Aorta (tissue), 5 donors: ENCODE measurements around the gene DDAH2. TPM values are rescaled to one million over a fixed set of nuclear protein-coding genes. Genes with fewer than 3 reads are reported as not detected.

Experiments
- ATAC-seq: fragments of 200-7000 bp; cut with Tn5 transposase; one replicate; pipeline ENCODE4 v1.9.1; 2022; ENCODE audit warnings: moderate library complexity; ENCODE audit not compliant: low FRiP score
- DNase-seq, 2 donors: peaks; one replicate each; pipeline ENCODE4 v3.0.0-alpha.2; 2020
- H3K27ac ChIP-seq, 2 donors: one replicate each; pipeline ENCODE4 v1.5.1; 2013; ENCODE audit warnings: low read length in 2 of 2, mild to moderate bottlenecking in 2 of 2, moderate library complexity in 2 of 2, control low read depth in 1 of 2, inconsistent platforms in 1 of 2, low read depth in 1 of 2
- H3K27me3 ChIP-seq, 2 donors: one replicate each; pipeline ENCODE4 v1.6.1; 2013; ENCODE audit warnings: control low read depth in 1 of 2, low read length in 1 of 2, mild to moderate bottlenecking in 1 of 2, moderate library complexity in 1 of 2; ENCODE audit not compliant: insufficient read depth in 2 of 2, control insufficient read depth in 1 of 2
- H3K36me3 ChIP-seq, 2 donors: one replicate each; pipeline ENCODE4 v1.6.1; 2013; ENCODE audit warnings: control low read depth in 1 of 2, low read length in 1 of 2, mild to moderate bottlenecking in 1 of 2; ENCODE audit not compliant: insufficient read depth in 2 of 2, control insufficient read depth in 1 of 2
- H3K4me1 ChIP-seq, 2 donors: one replicate each; pipeline ENCODE4 v1.6.1; 2013; ENCODE audit warnings: low read length in 2 of 2, control low read depth in 1 of 2, mild to moderate bottlenecking in 1 of 2, moderate library complexity in 1 of 2; ENCODE audit not compliant: insufficient read depth in 2 of 2, control insufficient read depth in 1 of 2
- H3K4me3 ChIP-seq, 2 donors: one replicate each; pipeline ENCODE4 v1.5.1; 2013; ENCODE audit warnings: low read length in 2 of 2, control low read depth in 1 of 2, mild to moderate bottlenecking in 1 of 2
- H3K9me3 ChIP-seq: one replicate; pipeline ENCODE4 v1.6.1; 2013; ENCODE audit warnings: mild to moderate bottlenecking, low read length; ENCODE audit not compliant: control insufficient read depth
- WGBS, 2 donors: extraction: QIAGEN DNeasy Blood & Tissue Kit; methylation state at CpG; one replicate each; pipeline ENCODE4 v1.1.7; 2013; 5-methylcytosine and 5-hydroxymethylcytosine counted together
- intact Hi-C, 2 donors: fragments of 100-400 bp; cut with DNase I; formaldehyde crosslinking; loops; one replicate each; pipeline versions ENCODE4 v1.14.2 to v1.15.0; 2022
- polyA plus RNA-seq, 2 donors: library from polyadenylated mRNA; stranded (reverse); fragments of 200-250 nt; gene quantifications; one replicate each; pipeline ENCODE4 v1.2.3, GENCODE V29; 2013
- total RNA-seq, 2 donors: library from RNA; stranded (reverse); fragmentation: NEBNext Ultra II Directional; extraction: Animal tissue kit (Norgen Biotek cat#: 25700); gene quantifications; one replicate each; pipeline ENCODE4 v1.2.1, GENCODE V29; 2021
- donor health status: healthy with polysubstance abuse.
- donor health status: Bipolar disorder and iron deficiency.
- donor health status: DM: no; HTN: no; CAD: no.
- donor health status: DM: no; HTN: no; CAD: no.
- donor health status: DM: yes; HTN: yes; CAD: no.

Gene DDAH2
- total and polyA plus RNA-seq, 4 donors: 118 to 189 (median 127) TPM

DNA sequence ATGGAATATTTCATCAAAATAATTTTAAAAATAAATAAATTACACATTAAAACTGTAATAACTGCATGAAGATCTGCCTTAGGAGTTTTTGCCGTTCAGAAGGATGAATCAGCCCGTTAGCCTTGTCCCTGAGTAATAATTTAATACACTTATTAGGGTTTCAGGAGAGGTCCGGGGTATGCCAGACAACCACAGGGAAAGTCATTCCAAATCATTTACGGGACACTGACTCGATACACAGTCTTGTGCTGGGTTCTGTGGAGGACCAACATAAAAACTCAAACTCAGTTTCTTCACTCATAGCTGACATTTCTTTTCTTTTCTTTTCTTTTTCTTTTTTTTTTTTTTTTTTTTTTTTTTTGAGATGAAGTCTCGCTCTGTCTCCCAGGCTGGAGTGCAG is 23.2 kb downstream of the DDAH2 start:
- Histone ChIP-seq H3K27ac (no peak overlapping the region), H3K27me3 (no peaks in the 10 kb centered on the region), H3K9me3 (no peaks in the 10 kb centered on the region), H3K4me3 (no peak overlapping the region), H3K4me1 (no peaks in the 10 kb centered on the region), H3K36me3 (no peaks in the 10 kb centered on the region)
- 92 to 94% methylated on average over 5 to 6 of the region's 6 CpGs for WGBS, 2 donors
- no peak for ATAC-seq
- intact Hi-C loops: no loop called here
- DNase-seq: no peak

DNA sequence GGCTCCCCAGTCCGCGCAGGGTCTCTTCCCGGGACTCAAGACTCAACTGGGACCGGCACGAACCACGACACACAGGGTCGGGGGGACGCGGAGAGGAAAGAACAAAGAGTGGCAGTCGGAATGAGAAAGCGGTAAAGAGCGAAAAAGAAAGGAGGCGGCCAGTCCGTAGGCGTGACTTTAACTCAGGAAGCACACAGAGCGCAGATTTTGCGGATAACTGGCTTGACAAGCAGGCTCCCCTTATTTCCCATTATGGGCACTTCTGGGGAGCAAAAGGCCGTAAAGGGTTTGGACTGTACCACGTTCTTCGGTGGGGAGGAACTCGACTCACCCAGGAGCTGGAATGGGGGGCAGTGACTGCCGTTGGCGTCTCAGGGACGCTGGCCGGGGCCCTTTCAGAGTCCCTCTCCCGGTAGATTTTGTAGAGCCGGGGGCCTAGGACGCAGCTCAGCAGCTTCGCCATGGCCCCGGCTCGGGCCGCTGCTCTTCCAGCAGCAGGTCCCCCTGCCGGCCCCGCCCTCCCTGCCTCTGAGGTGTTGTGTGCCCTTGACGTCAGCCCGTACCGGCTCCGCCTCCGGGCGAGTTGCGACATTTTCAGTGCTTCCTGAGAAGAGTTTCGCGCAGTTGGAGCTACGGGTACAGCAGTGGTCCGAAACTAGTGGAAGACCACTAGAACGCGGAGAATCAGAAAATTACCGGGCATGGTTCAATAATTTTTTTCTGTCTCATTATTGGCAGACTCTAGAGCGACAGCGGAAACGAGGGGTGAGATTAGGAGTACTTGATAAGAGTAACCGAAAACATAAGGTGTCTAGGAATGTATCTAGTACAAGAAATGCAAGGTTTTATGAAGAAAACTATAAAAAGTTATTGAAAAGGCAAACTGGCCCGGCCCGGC is 26.0 kb downstream of the DDAH2 start, which contains the start of gene ABHD16A:
ABHD16A (minus strand) TSS at position 506 of the 898 bp plus-strand sequence; CDS start at position 463, 43 bp downstream.
- intact Hi-C loops: no loop called here

DNA sequence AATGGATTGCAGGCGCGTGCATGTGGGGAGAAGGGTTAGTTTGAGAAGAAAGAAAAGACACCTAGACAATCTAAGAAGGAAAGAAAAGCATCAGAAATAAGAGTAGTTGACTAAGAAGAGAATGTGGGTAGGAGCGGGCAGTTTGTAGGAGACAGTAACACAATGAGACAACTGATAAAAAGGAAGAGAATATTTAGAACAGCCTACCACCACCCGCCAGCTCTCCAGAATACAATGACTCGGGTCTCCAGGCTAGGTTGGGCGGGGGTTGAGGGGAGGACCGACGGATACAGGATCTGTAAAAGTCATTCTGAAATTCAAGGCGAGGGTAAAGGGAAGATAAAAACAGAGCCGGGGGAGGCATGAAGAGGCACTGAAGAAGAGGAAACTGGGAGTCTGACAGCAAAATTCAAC is 26.7 kb downstream of the DDAH2 start:
- H3K9me3 ChIP-seq: no peaks in the 10 kb centered on the region
- no peaks in the 10 kb centered on the region for H3K36me3 ChIP-seq
- peak overlapping the region; percentile 95 to 96 for H3K27ac ChIP-seq
- intact Hi-C loops: no loop called here
- WGBS, 2 donors: 0 to 1% methylated on average over 10 of the region's 10 CpGs
- no peaks in the 10 kb centered on the region for H3K27me3 ChIP-seq
- H3K4me1 ChIP-seq: no peaks in the 10 kb centered on the region
- no peak for DNase-seq
- ATAC-seq: peak; percentile 19
- peak overlapping the region; percentile 75 to 95 for H3K4me3 ChIP-seq

More for the DNA sequence above, 26.0 kb downstream of the DDAH2 start, which contains the start of gene ABHD16A:
- Histone ChIP-seq H3K4me1 (no peaks in the 10 kb centered on the region), H3K9me3 (no peaks in the 10 kb centered on the region), H3K36me3 (no peaks in the 10 kb centered on the region), H3K4me3 (peak within 1 kb of the TSS; percentile 75 to 95), H3K27me3 (no peaks in the 10 kb centered on the region), H3K27ac (peak within 1 kb of the TSS; percentile 95 to 96)
- DNase-seq (peak; percentile 99 to 100), ATAC-seq (peak; percentile 98)
- WGBS, 2 donors: 1% methylated on average over 54 of the region's 54 CpGs

DNA sequence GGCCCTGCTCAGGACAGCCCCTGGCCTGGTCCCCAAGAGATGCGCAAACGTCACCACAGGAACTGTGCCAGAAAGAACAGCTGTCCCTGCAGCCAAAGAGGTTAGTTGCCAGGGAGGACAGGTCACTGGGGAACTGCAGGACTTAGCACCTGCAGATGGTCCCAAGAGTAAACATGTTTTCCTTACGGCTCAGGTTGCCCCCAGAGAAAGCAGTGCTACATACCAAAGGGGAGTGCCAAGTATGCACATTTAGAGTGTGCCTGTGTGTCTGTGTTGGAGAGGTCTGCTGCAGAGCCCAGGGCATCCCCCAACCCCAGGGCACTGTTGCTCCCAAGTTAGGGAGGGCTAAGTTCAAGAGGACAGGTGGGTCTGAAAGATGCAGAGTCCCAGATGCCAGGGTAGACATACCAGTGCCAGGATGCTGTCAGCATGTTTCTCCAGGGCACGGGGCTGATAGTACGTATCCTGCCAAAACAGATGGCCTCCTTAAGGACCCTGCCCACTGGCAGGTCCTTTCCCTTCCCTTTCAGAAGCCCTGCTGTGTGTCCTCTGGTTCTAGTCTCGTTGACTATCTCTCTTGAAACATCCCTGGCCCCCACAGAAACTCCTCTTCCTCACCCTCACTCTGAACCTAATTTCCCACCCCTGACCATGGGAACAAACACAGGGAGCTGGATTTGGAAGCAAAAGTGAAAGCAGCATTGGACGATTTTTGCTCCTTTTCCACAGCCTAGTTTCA is 27.3 kb downstream of the DDAH2 start:
- intact Hi-C loops: no loop called here
- 16 to 17% methylated on average over 7 of the region's 7 CpGs for WGBS, 2 donors
- ATAC-seq (no peak), DNase-seq (no peak)
- Histone ChIP-seq H3K4me3 (peak overlapping the region; percentile 75 to 95), H3K27ac (no peak overlapping the region), H3K4me1 (no peaks in the 10 kb centered on the region), H3K36me3 (no peaks in the 10 kb centered on the region), H3K27me3 (no peaks in the 10 kb centered on the region), H3K9me3 (no peaks in the 10 kb centered on the region)

DNA sequence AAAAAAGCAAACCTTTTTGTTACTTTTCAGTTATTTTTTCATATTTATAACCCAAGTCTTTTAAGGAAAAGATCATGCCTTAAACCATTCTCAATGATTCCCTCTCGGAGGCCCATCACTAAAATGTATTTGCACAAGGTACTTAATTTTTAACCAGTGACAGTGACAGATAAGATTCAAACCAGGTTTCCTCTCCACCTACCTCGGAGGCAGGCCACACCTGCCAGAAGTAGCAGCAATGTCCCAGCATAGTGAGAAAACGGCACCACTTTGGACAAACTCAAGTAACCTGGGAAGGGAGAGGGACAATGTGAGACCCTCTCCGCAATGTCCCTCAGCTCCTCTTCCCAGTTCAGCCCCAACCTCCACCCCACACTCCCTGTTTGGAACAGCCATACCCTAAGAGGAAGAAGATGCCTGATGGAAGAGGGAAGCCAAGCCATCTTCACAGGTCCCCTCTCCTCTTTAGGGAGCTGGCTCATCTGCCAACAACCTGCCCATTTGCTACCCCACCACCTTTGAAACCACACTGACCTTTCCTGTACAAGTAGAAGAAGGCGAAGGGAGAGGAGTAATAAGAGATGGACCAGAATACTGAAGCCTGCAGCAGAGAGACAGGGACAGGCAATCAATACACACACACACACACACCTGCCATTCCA is 28.2 kb downstream of the DDAH2 start:
- no peaks in the 10 kb centered on the region for H3K9me3 ChIP-seq
- no peak overlapping the region for H3K27ac ChIP-seq
- no peak for DNase-seq
- H3K4me1 ChIP-seq: no peaks in the 10 kb centered on the region
- H3K27me3 ChIP-seq: no peaks in the 10 kb centered on the region
- 87% methylated on average over 5 of the region's 5 CpGs for WGBS, 2 donors
- H3K4me3 ChIP-seq: no peak overlapping the region
- intact Hi-C loops: no loop called here
- no peak for ATAC-seq
- H3K36me3 ChIP-seq: peaks cover 0 to 2% of the 10 kb centered on the region in 2 donors

DNA sequence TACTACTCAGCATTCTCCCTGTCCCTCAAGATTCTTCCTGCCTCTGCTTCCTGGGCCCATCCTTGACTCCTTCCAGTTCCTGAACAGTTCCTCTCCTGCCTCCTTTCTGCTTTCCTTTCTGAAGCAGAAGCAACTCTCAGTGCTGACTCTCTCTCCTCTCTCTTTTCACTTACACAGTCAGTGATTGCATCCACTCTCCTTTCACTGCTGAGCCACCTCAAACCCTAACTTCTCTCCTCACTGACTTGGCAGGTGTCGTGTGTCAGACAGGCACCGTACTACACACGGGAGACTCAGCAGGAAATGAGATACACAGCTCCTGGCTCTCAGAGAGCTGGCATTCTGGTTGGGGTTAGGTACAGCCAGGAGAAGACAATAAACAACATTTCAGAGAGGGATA is 31.5 kb downstream of the DDAH2 start:
- no peak for ATAC-seq

DNA sequence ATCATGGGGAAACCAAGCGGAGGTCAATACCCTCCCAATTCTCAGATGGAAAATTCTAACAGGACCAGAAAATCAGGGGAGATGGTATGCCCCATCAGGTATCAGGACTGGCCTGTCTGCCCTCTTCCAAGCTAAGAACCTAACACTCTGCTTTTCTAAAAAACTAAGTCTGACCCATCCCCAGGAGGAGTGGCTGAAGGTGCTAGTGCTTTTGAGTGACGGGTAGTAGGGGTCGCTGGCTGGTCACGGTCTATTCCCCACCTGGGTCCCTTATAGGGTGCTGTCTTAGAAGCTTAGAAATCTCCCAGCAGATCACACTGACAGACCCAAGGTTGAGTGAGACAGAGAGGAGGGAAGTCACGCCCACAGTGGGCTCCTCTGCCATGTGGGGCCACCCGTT is 35.6 kb downstream of the DDAH2 start:
- H3K4me1 ChIP-seq: no peaks in the 10 kb centered on the region
- no peaks in the 10 kb centered on the region for H3K9me3 ChIP-seq
- DNase-seq (no peak), ATAC-seq (no peak)
- intact Hi-C loops: loop anchor here in 1 of 2 donors (10.0 kb wide), 1 partner anchor 191 kb away; no protein-coding TSS in a partner anchor
- H3K36me3 ChIP-seq: peaks cover 0 to 4% of the 10 kb centered on the region in 2 donors
- H3K27ac ChIP-seq: no peak overlapping the region
- H3K27me3 ChIP-seq: no peaks in the 10 kb centered on the region
- no peak overlapping the region for H3K4me3 ChIP-seq
- 86% methylated on average over 6 of the region's 6 CpGs for WGBS, 2 donors

More for the DNA sequence above, 31.5 kb downstream of the DDAH2 start:
- DNase-seq: no peak
- H3K27me3 ChIP-seq: no peaks in the 10 kb centered on the region
- no peak overlapping the region for H3K27ac ChIP-seq
- no peak overlapping the region for H3K4me3 ChIP-seq
- 33 to 35% methylated on average over 3 of the region's 3 CpGs for WGBS, 2 donors
- H3K9me3 ChIP-seq: no peaks in the 10 kb centered on the region
- H3K36me3 ChIP-seq: peaks cover 0 to 2% of the 10 kb centered on the region in 2 donors
- intact Hi-C loops: loop anchor here in 1 of 2 donors (10.0 kb wide), 1 partner anchor 187 kb away; no protein-coding TSS in a partner anchor
- no peaks in the 10 kb centered on the region for H3K4me1 ChIP-seq

DNA sequence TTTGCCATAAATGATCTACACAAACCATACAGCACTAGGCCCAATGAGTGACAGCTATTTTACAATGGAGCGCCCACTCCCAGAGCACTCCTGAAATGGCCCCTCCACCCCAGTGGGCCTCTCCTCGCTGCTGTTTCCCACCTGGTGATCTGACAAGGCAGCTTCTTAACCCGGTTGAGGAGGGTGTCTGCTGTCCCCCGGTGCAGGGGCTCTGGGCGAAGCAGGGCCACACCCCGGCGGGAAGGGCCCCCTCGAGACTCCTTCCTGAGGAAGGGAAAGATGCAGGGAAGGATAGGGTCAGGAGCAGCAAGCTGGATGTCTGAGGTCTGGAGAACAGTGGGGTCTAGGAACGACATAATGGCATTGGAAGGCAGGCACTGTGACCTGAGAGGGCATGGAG is 36.2 kb downstream of the DDAH2 start:
- H3K9me3 ChIP-seq: no peaks in the 10 kb centered on the region
- DNase-seq (no peak), ATAC-seq (no peak)
- 83 to 84% methylated on average over 9 of the region's 9 CpGs for WGBS, 2 donors
- no peaks in the 10 kb centered on the region for H3K4me1 ChIP-seq
- no peak overlapping the region for H3K27ac ChIP-seq
- H3K27me3 ChIP-seq: no peaks in the 10 kb centered on the region
- intact Hi-C loops: loop anchor here in 1 of 2 donors (10.0 kb wide), 1 partner anchor 192 kb away; no protein-coding TSS in a partner anchor
- H3K4me3 ChIP-seq: no peak overlapping the region
- peaks cover 0 to 6% of the 10 kb centered on the region in 2 donors for H3K36me3 ChIP-seq
